ENCODE data around the gene LYVE1.

The LYVE1 gene

DNA sequence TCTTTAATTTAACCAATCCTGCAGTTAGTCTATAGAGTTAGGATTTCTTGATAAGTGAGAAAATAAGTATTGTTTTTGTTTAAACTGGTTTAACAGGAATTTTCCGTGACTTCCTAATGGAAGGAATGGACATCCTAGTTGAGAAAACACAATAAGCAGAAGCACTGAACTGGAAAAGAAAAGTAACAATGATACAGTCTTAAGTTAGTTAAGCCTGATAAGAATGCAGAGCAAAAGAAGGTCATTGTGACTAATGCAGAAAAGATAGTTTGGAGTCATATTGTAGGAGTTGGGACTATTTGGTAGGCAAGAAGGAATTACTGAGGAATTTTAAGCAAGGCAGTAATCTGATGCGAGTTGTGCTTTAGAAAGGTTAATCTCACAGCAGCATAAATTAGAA lies 39.2 kb downstream of the LYVE1 start:
- no peak for DNase-seq (ENCODE audit: low read depth, low spot score)
- H3K27ac ChIP-seq, result no peak overlapping the region

- H3K27ac ChIP-seq, result peak overlapping the region; percentile 74
- no peak for DNase-seq (ENCODE audit: low read depth, low spot score)
Observed at GRCh38 chr11:10528121-10528520, 40.3 kb downstream of the LYVE1 start.

DNA sequence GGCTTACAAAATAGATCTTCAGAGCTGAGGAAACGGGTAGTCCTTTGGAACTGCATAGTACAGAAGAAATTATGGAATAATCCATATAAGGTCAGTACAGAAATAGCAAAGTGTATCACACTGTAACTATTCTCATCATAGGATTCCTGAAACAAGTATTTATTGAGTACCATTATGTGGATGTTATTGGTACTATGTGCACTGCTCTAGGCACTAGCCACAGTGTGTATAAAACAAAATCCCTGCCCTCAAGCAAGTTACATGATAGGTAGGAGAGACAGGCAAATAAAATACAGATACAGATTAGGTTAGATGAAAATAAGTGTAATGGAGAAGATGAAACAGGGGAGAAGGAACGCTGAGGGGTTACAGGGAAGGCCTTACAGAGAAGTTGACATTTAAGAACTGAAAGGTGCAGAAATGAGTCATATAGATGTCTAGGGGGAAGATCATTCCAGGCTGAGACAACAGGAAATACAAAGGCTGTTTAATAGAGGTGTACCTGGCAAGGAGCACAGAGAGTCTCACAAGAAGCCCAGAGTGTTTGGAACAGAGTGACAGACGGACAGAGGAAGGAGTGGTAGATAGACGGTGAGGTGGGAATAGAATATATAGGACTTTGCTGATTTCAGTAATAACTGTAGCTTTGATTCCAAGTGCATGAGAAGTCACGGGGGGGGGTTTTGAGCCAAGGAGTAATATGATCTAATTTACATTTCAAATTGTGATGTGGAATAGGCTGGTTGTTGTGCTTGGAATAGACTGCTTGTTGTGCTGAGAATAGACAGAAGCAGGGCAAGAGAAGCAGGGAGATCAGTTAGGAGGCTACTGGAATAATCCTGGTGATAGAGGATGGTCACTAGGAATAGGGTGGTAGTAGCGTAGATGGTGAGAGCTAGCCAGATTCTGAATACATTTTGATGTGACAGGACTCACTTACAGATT lies 41.2 kb downstream of the LYVE1 start:
- H3K27ac ChIP-seq, result peak overlapping the region; percentile 74
- peak; percentile 54 for DNase-seq (ENCODE audit: low read depth, low spot score)

GRCh38 chr11:10524471-10524870 lies 44.0 kb downstream of the LYVE1 start:
- DNase-seq (ENCODE audit: low read depth, low spot score), result no peak
- peak overlapping the region; percentile 85 for H3K27ac ChIP-seq

GRCh38 chr11:10522921-10523320 lies 45.5 kb downstream of the LYVE1 start:
- DNase-seq (ENCODE audit: low read depth, low spot score), result peak; percentile 91
- H3K27ac ChIP-seq, result peak overlapping the region; percentile 85

DNA sequence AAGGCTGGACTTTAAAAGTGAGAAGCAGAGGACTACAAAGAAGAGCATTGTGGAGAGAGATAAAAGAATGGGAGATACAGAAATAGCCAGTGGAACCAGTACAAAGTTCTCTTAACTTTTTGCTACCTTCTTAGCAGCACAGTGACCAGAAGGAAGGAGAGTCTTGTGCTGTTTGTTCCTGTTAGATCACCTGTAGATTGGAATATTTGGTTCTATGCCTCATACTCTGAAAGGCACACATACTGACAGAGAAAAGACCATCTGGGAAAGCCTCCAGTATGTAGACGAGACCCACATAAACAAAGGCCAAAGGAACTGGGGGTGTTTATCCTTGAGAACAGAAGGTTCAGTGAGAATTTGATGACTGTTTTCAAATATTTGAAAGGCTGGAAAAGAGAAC lies 46.2 kb downstream of the LYVE1 start:
- peak overlapping the region; percentile 85 for H3K27ac ChIP-seq
- no peak for DNase-seq (ENCODE audit: low read depth, low spot score)

GRCh38 chr11:10520562-10520961 lies 47.9 kb downstream of the LYVE1 start:
- peak overlapping the region; percentile 85 for H3K27ac ChIP-seq
- no peak for DNase-seq (ENCODE audit: low read depth, low spot score)

- H3K27ac ChIP-seq, result peak overlapping the region; percentile 85
Observed at GRCh38 chr11:10519630-10520029, 48.8 kb downstream of the LYVE1 start.

DNA sequence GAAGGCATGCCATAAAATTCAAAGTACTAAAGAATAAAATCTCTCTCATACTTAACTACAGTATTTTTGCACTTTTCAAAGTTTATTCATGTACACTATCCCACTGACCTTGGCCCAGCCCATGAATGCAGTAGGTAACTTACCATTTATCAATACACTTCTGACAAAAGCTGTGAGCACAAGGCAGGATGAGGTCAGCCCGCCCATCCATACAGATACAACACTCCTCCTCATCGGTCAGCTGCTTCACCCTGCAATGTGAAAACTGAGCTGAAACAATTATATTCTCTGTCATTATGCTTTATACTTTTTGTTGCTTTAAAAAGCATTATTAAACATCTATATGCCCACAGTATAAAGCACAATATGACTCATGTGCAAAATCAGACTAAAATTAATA lies 49.6 kb downstream of the LYVE1 start:
- H3K27ac ChIP-seq, result peak overlapping the region; percentile 85
- no peak for DNase-seq (ENCODE audit: low read depth, low spot score)

More at GRCh38 chr11:10519630-10520029, 48.8 kb downstream of the LYVE1 start:
- no peak for DNase-seq (ENCODE audit: low read depth, low spot score)

DNA sequence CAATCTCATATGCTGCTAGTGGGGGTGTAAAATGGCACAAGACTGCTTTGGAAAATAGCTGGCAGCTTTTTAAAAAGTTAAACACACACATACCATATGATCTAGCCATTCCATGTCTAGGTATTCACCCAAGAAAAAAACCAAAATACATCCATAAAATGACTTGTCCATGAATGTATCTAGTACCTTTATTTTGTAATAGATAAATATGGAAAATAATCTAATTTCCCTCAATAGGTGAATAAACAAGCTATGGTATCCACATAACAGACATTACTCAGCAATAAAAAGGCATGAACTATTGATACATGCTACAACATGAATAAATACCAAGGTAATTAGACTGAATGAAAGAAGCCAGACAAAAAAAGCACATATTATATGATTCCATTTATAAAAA lies 50.3 kb downstream of the LYVE1 start:
- H3K27ac ChIP-seq, result peak overlapping the region; percentile 85
- peak; percentile 59 for DNase-seq (ENCODE audit: low read depth, low spot score)

- H3K27ac ChIP-seq, result no peak overlapping the region
- no peak for DNase-seq (ENCODE audit: low read depth, low spot score)
Observed at GRCh38 chr11:10515418-10515817, 53.0 kb downstream of the LYVE1 start.

DNA sequence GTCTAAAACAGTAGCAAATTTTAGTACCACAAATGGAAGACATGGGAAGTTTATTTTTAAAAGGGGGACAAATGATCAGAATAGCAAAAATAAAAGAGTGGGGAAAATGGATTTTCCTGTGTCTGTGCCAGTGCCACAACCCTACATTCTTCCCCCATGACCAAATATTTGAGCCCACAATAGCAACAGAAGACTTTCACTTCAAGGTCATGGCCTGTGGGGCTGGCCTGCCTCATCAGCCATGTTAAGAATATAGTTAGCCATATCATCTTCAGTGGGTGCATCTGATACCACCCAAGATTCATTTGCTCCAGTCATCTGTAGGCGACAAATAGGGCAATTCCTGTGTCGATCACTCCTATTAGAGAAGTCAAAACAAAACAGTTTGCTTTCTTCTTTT lies 53.8 kb downstream of the LYVE1 start:
- no peak for DNase-seq (ENCODE audit: low read depth, low spot score)
- peak overlapping the region; percentile 15 for H3K27ac ChIP-seq

DNA sequence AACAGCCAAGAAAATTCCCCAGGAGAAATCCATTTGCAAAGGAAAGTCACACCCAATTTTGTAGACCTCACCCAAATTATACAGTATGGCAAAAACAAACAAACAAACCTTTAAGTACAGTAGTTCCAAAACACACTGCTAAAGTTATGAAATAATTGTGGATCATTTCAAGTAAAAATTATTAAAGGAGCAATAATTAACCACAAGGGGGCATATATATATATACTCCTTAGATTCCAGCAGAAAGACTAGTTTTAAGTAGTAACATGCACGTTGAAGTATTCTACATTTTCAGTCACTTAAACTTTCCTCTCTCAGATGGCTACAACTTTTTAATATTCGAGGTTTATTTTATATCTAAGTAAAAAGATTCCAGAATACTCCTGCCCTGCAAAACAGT lies 54.3 kb downstream of the LYVE1 start:
- H3K27ac ChIP-seq, result peak overlapping the region; percentile 15

GRCh38 chr11:10511181-10511621 lies 57.3 kb downstream of the LYVE1 start:
- no peak for DNase-seq (ENCODE audit: low read depth, low spot score)

More for the DNA sequence above, 54.3 kb downstream of the LYVE1 start:
- no peak for DNase-seq (ENCODE audit: low read depth, low spot score)

More at GRCh38 chr11:10511181-10511621, 57.3 kb downstream of the LYVE1 start:
- H3K27ac ChIP-seq, result no peak overlapping the region
